Measurements from ENCODE around the gene INTS15. TPM values are rescaled to one million over a fixed set of nuclear protein-coding genes. Genes with fewer than 3 reads are reported as not detected.

Gene INTS15
- total and polyA plus RNA-seq, 9 of the 15 experiments (the other 6 are each of a cell fraction or from before 2014, with no cell fraction given), result 0.52 to 28.9 (median 11.6) TPM

- TF ChIP-seq KLF16 (IDR thresholded peaks at IDR 0.05), result peak; percentile 59; the same call in 1 of the 2 replicates
- no peak for TF ChIP-seq NFE2L1 (tag; IDR thresholded peaks at IDR 0.05; ENCODE audit: borderline replicate concordance, low read depth)
- TF ChIP-seq CBX1 (IDR thresholded peaks at IDR 0.05; ENCODE audit: low read depth), result peak; percentile 76
- TF ChIP-seq ZNF24 (IDR thresholded peaks at IDR 0.05), result no peak
- TF ChIP-seq HBP1 (CRISPR knock-in tag; IDR thresholded peaks at IDR 0.05), result no peak
- TF ChIP-seq TBL1XR1 (IDR thresholded peaks at IDR 0.05; ENCODE audit: low read length in 2 of 2), result peak in 1 of 2 experiments; percentile 38; a peak in 1 of 4 replicates
- peak; percentile 81 for TF ChIP-seq EP400 (IDR thresholded peaks at IDR 0.05)
- no peak for TF ChIP-seq ZNF239 (CRISPR knock-in tag; IDR thresholded peaks at IDR 0.05)
- peak; percentile 60 for TF ChIP-seq TCF3 (CRISPR knock-in tag; IDR thresholded peaks at IDR 0.05)
- TF ChIP-seq SMAD4 (CRISPR knock-in tag; conservative IDR thresholded peaks at IDR 0.05), result peak; percentile 42; the same call in 1 of the 2 replicates
- peak; percentile 30; the same call in 1 of the 2 replicates for TF ChIP-seq CREM (IDR thresholded peaks at IDR 0.05; ENCODE audit: low read depth)
- TF ChIP-seq, protein P1, sequence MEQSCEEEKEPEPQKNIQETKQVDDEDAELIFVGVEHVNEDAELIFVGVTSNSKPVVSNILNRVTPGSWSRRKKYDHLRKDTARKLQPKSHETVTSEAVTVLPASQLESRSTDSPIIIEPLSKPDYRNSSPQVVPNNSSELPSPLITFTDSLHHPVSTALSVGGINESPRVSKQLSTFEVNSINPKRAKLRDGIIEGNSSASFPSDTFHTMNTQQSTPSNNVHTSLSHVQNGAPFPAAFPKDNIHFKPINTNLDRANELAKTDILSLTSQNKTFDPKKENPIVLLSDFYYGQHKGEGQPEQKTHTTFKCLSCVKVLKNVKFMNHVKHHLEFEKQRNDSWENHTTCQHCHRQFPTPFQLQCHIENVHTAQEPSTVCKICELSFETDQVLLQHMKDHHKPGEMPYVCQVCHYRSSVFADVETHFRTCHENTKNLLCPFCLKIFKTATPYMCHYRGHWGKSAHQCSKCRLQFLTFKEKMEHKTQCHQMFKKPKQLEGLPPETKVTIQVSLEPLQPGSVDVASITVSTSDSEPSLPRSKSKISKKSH (CRISPR knock-in tag; IDR thresholded peaks at IDR 0.05), result no peak
- peak; percentile 76; the same call in 1 of the 2 replicates for TF ChIP-seq MECOM (CRISPR knock-in tag; IDR thresholded peaks at IDR 0.05)
- TF ChIP-seq USF1 (CRISPR knock-in tag; IDR thresholded peaks at IDR 0.05), result peak; percentile 91
- TF ChIP-seq CBFA2T3 (IDR thresholded peaks at IDR 0.05), result peak; percentile 62; the same call in 1 of the 2 replicates
- TF ChIP-seq ESRRB (CRISPR knock-in tag; IDR thresholded peaks at IDR 0.05; ENCODE audit: borderline replicate concordance), result no peak
- peak; percentile 23; the same call in 1 of the 2 replicates for TF ChIP-seq SOX6 (IDR thresholded peaks at IDR 0.05)
- TF ChIP-seq ETV5 (CRISPR knock-in tag; IDR thresholded peaks at IDR 0.05; ENCODE audit: low read depth), result 0 out of 2 replicates have a peak, but pooled peaks have one; percentile 38
- no peak for TF ChIP-seq ZKSCAN8 (CRISPR knock-in tag; IDR thresholded peaks at IDR 0.05)
- TF ChIP-seq EHMT2 (IDR thresholded peaks at IDR 0.05), result peak; percentile 59
- TF ChIP-seq EGR1 (conservative IDR thresholded peaks at IDR 0.05), result peak; percentile 80
- no peak for TF ChIP-seq ZFPM2 (CRISPR knock-in tag; IDR thresholded peaks at IDR 0.05)
- TF ChIP-seq ILK (tag; IDR thresholded peaks at IDR 0.05; ENCODE audit: borderline replicate concordance, low read depth), result no peak
- TF ChIP-seq CEBPG (CRISPR knock-in tag; IDR thresholded peaks at IDR 0.05), result peak; percentile 23; the same call in 1 of the 2 replicates
- TF ChIP-seq CEBPG (tag; conservative IDR thresholded peaks at IDR 0.05 in 1 of 2, IDR thresholded peaks at IDR 0.05 in 1 of 2), result no peak
- peak; percentile 59 for TF ChIP-seq JUND (IDR thresholded peaks at IDR 0.05; ENCODE audit: borderline replicate concordance, low read depth, low read length)
- TF ChIP-seq JUND (tag; IDR thresholded peaks at IDR 0.05; ENCODE audit: borderline replicate concordance, low read depth, low read length), result peak; percentile 44; the same call in 1 of the 3 replicates
- peak; percentile 79 for TF ChIP-seq L3MBTL2 (IDR thresholded peaks at IDR 0.05)
Observed at GRCh38 chr7:6640246-6640721, 50.5 kb downstream of the INTS15 start (continued).

All from K562 (cell line).